ENCODE data around the gene MRPL12. TPM values are rescaled to one million over a fixed set of nuclear protein-coding genes. Genes with fewer than 3 reads are reported as not detected.

The MRPL12 gene
- total and polyA plus RNA-seq, 2 of the 13 experiments (the other 11 are each of a cell fraction or from before 2014, with no cell fraction given): 39.1 to 94.1 TPM

GRCh38 chr17:81716674-81716996 is 13.5 kb downstream of the MRPL12 start:
- no peak overlapping the region for H3K4me3 ChIP-seq (replicated peaks in 1 of 3; ENCODE audit: insufficient read depth in 1 of 3, low read depth in 2 of 3, low read length in 3 of 3)
- in situ Hi-C loops (cut with HindIII; ENCODE audit: extremely low pct_ligation_motif_present, low pct_unique_long_range_greater_than_20kb) (no loop called here), intact Hi-C loops (cut with micrococcal nuclease; ENCODE audit: unreplicated experiment) (no loop called here)
- H2AFZ ChIP-seq (ENCODE audit: low read length): no peak overlapping the region
- H4K20me1 ChIP-seq (ENCODE audit: insufficient read depth, low read length): no peaks in the 10 kb centered on the region
- CTCF ChIA-PET (ENCODE audit: low intra/inter-chr PET ratio, low total read pairs): no interaction called here
- H3K9me3 ChIP-seq (ENCODE audit: low read length): no peaks in the 10 kb centered on the region
- H3K79me2 ChIP-seq (ENCODE audit: insufficient read depth, low read length): peaks cover 31% of the 10 kb centered on the region
- WGBS (ENCODE audit: low lambda C conversion rate): 100% methylated on average over 8 of the region's 12 CpGs
- POLR2A ChIA-PET: interaction anchor here (1.5 to 6.3 kb wide), 3 partner anchors 13 to 33 kb away, joined by 4 to 134 read pairs (median 4); partner anchors contain the start of genes ARL16, HGS and MRPL12
- no peak for ATAC-seq
- TF ChIP-seq MEIS2 (CRISPR knock-in tag; IDR thresholded peaks at IDR 0.05) (no peak), FOXJ3 (CRISPR knock-in tag; IDR thresholded peaks at IDR 0.05; ENCODE audit: borderline replicate concordance) (no peak), RBFOX2 (IDR thresholded peaks at IDR 0.05; ENCODE audit: low read depth, low read length) (0 out of 2 replicates have a peak, but pooled peaks have one; percentile 13), KMT2A (CRISPR knock-in tag; IDR thresholded peaks at IDR 0.05) (no peak), ZNF776 (CRISPR knock-in tag; IDR thresholded peaks at IDR 0.05) (peak; percentile 38; the same call in 1 of the 2 replicates), HOXD1 (CRISPR knock-in tag; IDR thresholded peaks at IDR 0.05) (no peak), PITX1 (CRISPR knock-in tag; IDR thresholded peaks at IDR 0.05) (no peak), RBM22 (optimal IDR thresholded peaks at IDR 0.05; ENCODE audit: low read length) (peak; percentile 40), E2F2 (CRISPR knock-in tag; IDR thresholded peaks at IDR 0.05; ENCODE audit: borderline replicate concordance) (no peak), TP53 (CRISPR knock-in tag; conservative IDR thresholded peaks at IDR 0.05) (no peak), AGO2 (optimal IDR thresholded peaks at IDR 0.05; ENCODE audit: low read depth, low read length) (peak; percentile 45), TBX2 (CRISPR knock-in tag; IDR thresholded peaks at IDR 0.05; ENCODE audit: borderline replicate concordance) (0 out of 2 replicates have a peak, but pooled peaks have one; percentile 16), PHF21A (CRISPR knock-in tag; IDR thresholded peaks at IDR 0.05) (no peak)
- H3K27me3 ChIP-seq (ENCODE audit: control insufficient read depth in 1 of 2, insufficient read depth in 2 of 2, low read length in 2 of 2): no peaks in the 10 kb centered on the region; a peak in 1 of 5 replicates
- no peak for FAIRE-seq
- peaks cover 15% of the 10 kb centered on the region for H3K4me1 ChIP-seq (ENCODE audit: insufficient read depth, low read length)
- H3K36me3 ChIP-seq (replicated peaks in 1 of 2; ENCODE audit: control insufficient read depth in 1 of 2, insufficient read depth in 2 of 2, low read length in 2 of 2): peaks cover 21 to 47% of the 10 kb centered on the region in 2 experiments
- no peak overlapping the region for H3K27ac ChIP-seq (ENCODE audit: extremely low read length, insufficient read depth, low read length)
- H3K9ac ChIP-seq (ENCODE audit: insufficient read depth, low read depth, low read length): no peak overlapping the region
- no peak overlapping the region for H3K4me2 ChIP-seq (ENCODE audit: low read depth, low read length)
- no TSS peak for BruUV-seq (replicated peaks)
- no peak for DNase-seq (ENCODE audit: low spot score)

Data from HepG2 (cell line).